Astrocyte of the spinal cord (primary cell): ENCODE results near the gene ELANE.

Experiments
- DNase-seq: peaks from one replicate; pipeline ENCODE4 v3.0.0; 2011; ENCODE audit warnings: low read depth, low spot score
- H3K4me3 ChIP-seq: 2 replicates; pipeline ENCODE4 v1.5.1; 2011; ENCODE audit warnings: low read depth, mild to moderate bottlenecking, low read length, moderate library complexity
- in situ Hi-C: cut with HindIII; loops from 2 replicates; pipeline ENCODE4 v1.10.0; 2017; ENCODE audit warnings: low sequenced_read_pairs
- TF ChIP-seq, protein P1 (sequence below): IDR thresholded peaks from 2 replicates; pipeline ENCODE4 v1.5.1; 2012; ENCODE audit warnings: low read depth, mild to moderate bottlenecking, low read length, inconsistent platforms

The ELANE gene

DNA sequence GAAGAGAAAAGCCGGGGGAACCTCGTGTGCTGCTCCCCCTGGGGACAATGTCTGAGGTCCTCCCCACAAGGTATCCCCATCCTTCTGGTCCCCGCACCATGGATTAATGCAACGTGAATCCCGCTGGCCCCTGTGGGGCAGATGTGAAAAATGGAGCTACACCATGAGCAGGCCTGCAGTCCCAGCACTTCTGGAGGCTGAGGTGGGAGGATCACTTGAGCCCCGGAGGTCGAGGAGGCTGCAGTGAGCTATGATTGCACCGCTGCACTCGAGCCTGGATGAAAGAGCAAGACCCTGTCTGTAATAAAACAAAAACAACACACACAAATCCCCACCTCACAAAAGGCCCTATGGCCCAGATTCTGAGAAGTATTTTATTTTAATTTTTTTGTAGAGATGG lies 6.2 kb downstream of the ELANE start:
- no peak for DNase-seq
- no peak overlapping the region for H3K4me3 ChIP-seq
- in situ Hi-C loops: no loop called here
- TF ChIP-seq, protein P1, sequence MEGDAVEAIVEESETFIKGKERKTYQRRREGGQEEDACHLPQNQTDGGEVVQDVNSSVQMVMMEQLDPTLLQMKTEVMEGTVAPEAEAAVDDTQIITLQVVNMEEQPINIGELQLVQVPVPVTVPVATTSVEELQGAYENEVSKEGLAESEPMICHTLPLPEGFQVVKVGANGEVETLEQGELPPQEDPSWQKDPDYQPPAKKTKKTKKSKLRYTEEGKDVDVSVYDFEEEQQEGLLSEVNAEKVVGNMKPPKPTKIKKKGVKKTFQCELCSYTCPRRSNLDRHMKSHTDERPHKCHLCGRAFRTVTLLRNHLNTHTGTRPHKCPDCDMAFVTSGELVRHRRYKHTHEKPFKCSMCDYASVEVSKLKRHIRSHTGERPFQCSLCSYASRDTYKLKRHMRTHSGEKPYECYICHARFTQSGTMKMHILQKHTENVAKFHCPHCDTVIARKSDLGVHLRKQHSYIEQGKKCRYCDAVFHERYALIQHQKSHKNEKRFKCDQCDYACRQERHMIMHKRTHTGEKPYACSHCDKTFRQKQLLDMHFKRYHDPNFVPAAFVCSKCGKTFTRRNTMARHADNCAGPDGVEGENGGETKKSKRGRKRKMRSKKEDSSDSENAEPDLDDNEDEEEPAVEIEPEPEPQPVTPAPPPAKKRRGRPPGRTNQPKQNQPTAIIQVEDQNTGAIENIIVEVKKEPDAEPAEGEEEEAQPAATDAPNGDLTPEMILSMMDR: no peak

DNA sequence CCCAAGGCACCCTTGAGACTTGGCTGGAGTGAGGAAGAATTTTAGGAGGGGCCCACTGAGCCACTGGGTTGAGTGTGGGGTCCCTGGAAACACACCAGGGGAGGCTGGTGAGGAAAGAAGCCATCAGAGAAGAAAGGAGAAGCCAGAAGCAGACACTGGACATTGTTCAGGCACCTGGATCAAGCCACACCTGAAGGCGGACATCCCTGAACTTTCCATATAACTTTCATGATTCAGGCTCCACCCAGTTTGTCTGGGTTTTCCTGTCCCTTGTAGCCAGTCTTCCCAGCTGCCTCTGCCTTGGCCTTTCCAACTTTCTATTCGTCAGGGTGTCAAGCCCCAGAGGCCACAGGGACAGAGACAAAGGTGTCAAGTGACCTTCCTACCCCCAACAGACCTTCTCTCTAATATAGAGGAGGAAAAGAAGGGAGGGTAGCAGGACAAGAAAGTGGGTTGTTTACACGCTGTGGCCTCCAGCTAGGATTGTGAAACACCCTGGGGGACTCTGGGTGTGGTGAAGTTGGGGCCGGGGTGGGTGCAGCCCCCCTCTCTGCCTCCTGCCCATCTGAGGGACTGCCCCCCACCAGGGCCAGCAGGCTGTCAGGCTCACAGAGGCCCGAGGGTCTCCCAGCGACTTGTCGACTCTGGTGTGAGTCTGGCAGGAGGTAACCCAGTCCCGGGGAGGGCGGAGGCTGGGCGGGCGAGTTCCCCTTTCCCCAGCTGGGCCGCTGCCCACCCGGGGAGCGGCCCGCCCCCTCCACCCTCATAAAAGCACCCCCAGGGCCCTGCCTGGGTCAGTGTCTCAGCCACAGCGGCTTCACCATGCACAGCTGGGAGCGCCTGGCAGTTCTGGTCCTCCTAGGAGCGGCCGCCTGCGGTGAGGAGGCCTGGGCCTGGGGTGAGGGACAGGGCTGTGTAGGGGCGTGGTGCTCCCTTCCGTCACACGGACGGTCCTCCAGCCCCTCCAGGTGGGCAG lies 7.1 kb downstream of the ELANE start, which contains the start of gene CFD:
Gene CFD, plus strand, starts transcription at position 797 of the 976 bp plus-strand sequence. Its CDS starts 26 bp downstream, at position 823.
- DNase-seq: no peak
- TF ChIP-seq, protein P1: no peak
- H3K4me3 ChIP-seq: no peak within 1 kb of the TSS
- in situ Hi-C loops: no loop called here

DNA sequence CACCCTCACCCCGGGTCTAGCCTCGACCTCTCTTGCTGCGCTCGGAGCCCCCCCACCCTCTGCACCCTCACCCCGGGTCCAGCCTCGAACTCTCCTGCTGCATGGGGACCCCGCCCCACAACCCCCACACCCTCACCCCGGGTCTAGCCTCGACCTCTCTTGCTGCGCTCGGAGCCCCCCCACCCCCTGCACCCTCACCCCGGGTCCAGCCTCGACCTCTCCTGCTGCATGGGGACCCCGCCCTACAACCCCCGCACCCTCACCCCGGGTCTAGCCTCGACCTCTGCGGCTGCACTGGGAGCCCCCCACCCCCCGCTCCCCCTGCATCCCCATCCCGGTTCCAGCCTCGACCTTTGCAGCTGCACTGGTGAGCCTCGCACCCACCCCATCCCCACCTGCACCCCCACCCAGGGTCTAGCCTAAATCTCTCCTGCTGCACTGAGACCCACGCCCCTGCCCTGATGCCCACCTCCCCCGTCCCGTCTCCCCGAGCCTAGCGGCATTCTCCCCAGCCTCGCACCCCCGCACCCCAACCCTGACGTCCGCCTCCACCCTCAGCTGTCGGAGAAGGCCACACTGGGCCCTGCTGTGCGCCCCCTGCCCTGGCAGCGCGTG lies 9.1 kb downstream of the ELANE start:
- no peak for DNase-seq
- TF ChIP-seq, protein P1: no peak
- H3K4me3 ChIP-seq: no peak overlapping the region
- in situ Hi-C loops: no loop called here

DNA sequence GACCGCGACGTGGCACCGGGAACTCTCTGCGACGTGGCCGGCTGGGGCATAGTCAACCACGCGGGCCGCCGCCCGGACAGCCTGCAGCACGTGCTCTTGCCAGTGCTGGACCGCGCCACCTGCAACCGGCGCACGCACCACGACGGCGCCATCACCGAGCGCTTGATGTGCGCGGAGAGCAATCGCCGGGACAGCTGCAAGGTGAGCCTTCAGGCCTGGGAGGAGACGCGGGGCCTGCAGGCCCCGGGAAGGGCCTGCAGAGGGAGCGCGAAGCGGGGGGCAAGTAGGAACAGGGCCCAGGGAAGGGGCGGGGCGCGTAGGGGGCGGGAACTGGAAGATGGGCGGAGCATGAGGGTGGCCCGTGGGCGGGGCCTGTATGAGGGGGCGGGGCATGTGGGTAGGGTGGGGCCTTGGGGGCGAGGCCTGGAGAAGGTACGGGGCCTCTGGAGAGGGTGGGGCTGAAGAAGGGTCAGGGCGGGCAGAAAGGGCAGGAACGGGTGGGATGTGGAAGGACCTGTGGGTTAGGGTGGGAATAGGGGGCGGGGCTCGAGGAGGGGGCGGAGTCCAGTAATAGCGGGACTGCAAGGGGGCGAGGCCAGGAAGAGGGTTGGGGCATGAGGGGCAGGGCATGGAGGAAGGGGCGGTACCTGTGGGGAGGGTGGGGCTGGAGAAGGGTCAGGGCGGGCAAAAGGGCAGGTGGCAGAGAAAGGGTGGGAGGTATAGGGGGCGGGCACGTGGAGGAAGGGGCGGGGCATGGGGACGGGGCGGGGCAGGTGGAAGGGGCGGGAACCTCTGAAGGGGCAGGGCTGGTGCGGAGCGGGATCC lies 9.9 kb downstream of the ELANE start:
- in situ Hi-C loops: no loop called here
- peak; percentile 23 for DNase-seq
- H3K4me3 ChIP-seq: no peak overlapping the region
- TF ChIP-seq, protein P1: peak; percentile 21

DNA sequence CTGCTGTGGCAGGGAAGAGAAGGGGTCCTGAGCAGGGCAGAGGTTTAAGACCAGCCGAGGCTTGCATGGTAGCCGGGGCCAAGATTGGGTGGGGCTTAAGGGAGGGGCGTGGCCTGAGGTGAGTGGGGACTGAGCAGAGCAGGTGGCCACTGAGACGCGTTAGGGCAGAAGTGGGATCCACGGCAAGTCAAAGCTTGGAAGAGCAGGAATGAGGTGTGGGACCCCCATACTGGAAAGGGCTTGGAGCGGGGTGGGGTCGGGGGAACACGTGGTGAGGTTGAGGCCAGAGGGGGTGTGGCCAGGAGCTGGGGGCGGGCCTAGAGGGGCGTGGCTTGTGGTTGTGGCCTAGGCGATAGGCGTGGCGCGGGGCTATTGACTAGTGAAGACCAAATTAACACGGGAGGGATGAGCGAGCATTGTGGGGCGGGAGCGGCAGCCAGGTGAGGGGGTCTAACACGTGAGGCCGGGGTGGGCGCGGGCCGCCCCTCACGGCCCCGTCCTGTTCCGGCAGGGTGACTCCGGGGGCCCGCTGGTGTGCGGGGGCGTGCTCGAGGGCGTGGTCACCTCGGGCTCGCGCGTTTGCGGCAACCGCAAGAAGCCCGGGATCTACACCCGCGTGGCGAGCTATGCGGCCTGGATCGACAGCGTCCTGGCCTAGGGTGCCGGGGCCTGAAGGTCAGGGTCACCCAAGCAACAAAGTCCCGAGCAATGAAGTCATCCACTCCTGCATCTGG lies 10.6 kb downstream of the ELANE start:
- no peak overlapping the region for H3K4me3 ChIP-seq
- in situ Hi-C loops: no loop called here
- TF ChIP-seq, protein P1: no peak
- DNase-seq: peak; percentile 36

DNA sequence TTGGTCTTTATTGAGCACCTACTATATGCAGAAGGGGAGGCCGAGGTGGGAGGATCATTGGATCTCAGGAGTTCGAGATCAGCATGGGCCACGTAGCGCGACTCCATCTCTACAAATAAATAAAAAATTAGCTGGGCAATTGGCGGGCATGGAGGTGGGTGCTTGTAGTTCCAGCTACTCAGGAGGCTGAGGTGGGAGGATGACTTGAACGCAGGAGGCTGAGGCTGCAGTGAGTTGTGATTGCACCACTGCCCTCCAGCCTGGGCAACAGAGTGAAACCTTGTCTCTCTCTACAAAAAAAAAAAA lies 11.2 kb downstream of the ELANE start:
- in situ Hi-C loops: no loop called here

More for the DNA sequence above, 11.2 kb downstream of the ELANE start:
- TF ChIP-seq, protein P1: no peak
- no peak overlapping the region for H3K4me3 ChIP-seq
- no peak for DNase-seq
